ENCODE data around the gene LYPD1.

LYPD1 gene

GRCh38 chr2:132605236-132606180, 64.5 kb downstream of the LYPD1 start:
- TF ChIP-seq POLR2A (IDR thresholded peaks at IDR 0.05; ENCODE audit: low read length): no peak
- no peak for TF ChIP-seq GATA1 (IDR thresholded peaks at IDR 0.05; ENCODE audit: low read depth, low read length)

GRCh38 chr2:132604561-132604960, 65.4 kb downstream of the LYPD1 start:
- DNase-seq: no peak
- no peak for TF ChIP-seq GATA1 (IDR thresholded peaks at IDR 0.05; ENCODE audit: low read depth, low read length)
- TF ChIP-seq POLR2A (IDR thresholded peaks at IDR 0.05; ENCODE audit: low read length): no peak

More at GRCh38 chr2:132605236-132606180, 64.5 kb downstream of the LYPD1 start:
- no peak for DNase-seq

GRCh38 chr2:132599556-132599955, 70.4 kb downstream of the LYPD1 start:
- DNase-seq: no peak
- no peak for TF ChIP-seq GATA1 (IDR thresholded peaks at IDR 0.05; ENCODE audit: low read depth, low read length)
- TF ChIP-seq POLR2A (IDR thresholded peaks at IDR 0.05; ENCODE audit: low read length): no peak

GRCh38 chr2:132598536-132598935, 71.5 kb downstream of the LYPD1 start:
- DNase-seq: no peak
- no peak for TF ChIP-seq POLR2A (IDR thresholded peaks at IDR 0.05; ENCODE audit: low read length)
- TF ChIP-seq GATA1 (IDR thresholded peaks at IDR 0.05; ENCODE audit: low read depth, low read length): no peak

GRCh38 chr2:132597831-132598230, 72.2 kb downstream of the LYPD1 start:
- no peak for TF ChIP-seq GATA1 (IDR thresholded peaks at IDR 0.05; ENCODE audit: low read depth, low read length)
- no peak for TF ChIP-seq POLR2A (IDR thresholded peaks at IDR 0.05; ENCODE audit: low read length)
- DNase-seq: no peak

- no peak for DNase-seq
- TF ChIP-seq POLR2A (IDR thresholded peaks at IDR 0.05; ENCODE audit: low read length) (no peak), GATA1 (IDR thresholded peaks at IDR 0.05; ENCODE audit: low read depth, low read length) (no peak)
Observed at GRCh38 chr2:132597166-132597565, 72.8 kb downstream of the LYPD1 start.

- TF ChIP-seq POLR2A (IDR thresholded peaks at IDR 0.05; ENCODE audit: low read length): no peak
- no peak for TF ChIP-seq GATA1 (IDR thresholded peaks at IDR 0.05; ENCODE audit: low read depth, low read length)
- DNase-seq: no peak
Observed at GRCh38 chr2:132595693-132596092, 74.3 kb downstream of the LYPD1 start.

GRCh38 chr2:132595186-132595585, 74.8 kb downstream of the LYPD1 start:
- TF ChIP-seq POLR2A (IDR thresholded peaks at IDR 0.05; ENCODE audit: low read length): no peak
- TF ChIP-seq GATA1 (IDR thresholded peaks at IDR 0.05; ENCODE audit: low read depth, low read length): no peak
- no peak for DNase-seq

All from erythroblast (primary cell).